Parathyroid adenoma (tissue), 2 donors: Measurements from ENCODE around the gene RPS6KA2.

Experiments used
- H2AFZ ChIP-seq: fragments of 300-600 bp; sonication (generic); one replicate; pipeline ENCODE4 v1.7.0; 2017; ENCODE audit warnings: antibody characterized with exemption, mild to moderate bottlenecking
- H3K27ac ChIP-seq: fragments of 300-600 bp; sonication (generic); one replicate; pipeline ENCODE4 v1.7.0; 2017
- H3K27me3 ChIP-seq: fragments of 300-600 bp; sonication (generic); one replicate; pipeline ENCODE4 v1.7.0; 2017; ENCODE audit warnings: low read length; ENCODE audit not compliant: control insufficient read depth, insufficient read depth
- H3K36me3 ChIP-seq: fragments of 300-600 bp; sonication (generic); one replicate; pipeline ENCODE4 v1.7.0; 2017; ENCODE audit warnings: low read length; ENCODE audit not compliant: control insufficient read depth, insufficient read depth
- H3K4me1 ChIP-seq: fragments of 300-600 bp; sonication (generic); one replicate; pipeline ENCODE4 v1.7.0; 2017; ENCODE audit warnings: control low read depth
- H3K4me2 ChIP-seq: fragments of 300-600 bp; sonication (generic); one replicate; pipeline ENCODE4 v1.7.0; 2017; ENCODE audit warnings: low read length
- H3K4me3 ChIP-seq: fragments of 300-600 bp; sonication (generic); one replicate; pipeline ENCODE4 v1.7.0; 2017; ENCODE audit warnings: low read depth, low read length
- H3K79me2 ChIP-seq: fragments of 300-600 bp; sonication (generic); one replicate; pipeline ENCODE4 v1.7.0; 2017; ENCODE audit warnings: control low read depth
- H3K9ac ChIP-seq: fragments of 300-600 bp; sonication (generic); one replicate; pipeline ENCODE4 v1.7.0; 2017; ENCODE audit warnings: mild to moderate bottlenecking
- H3K9me3 ChIP-seq: fragments of 300-600 bp; sonication (generic); one replicate; pipeline ENCODE4 v1.7.0; 2017; ENCODE audit warnings: low read length; ENCODE audit not compliant: control insufficient read depth
- TF ChIP-seq, protein P1 (sequence below): fragments of 300-600 bp; sonication (generic); IDR thresholded peaks from one replicate; pipeline ENCODE4 v1.7.0; 2017; ENCODE audit warnings: antibody characterized with exemption, mild to moderate bottlenecking
- donor health status: primary hyperparathyroidism.

Gene RPS6KA2

DNA sequence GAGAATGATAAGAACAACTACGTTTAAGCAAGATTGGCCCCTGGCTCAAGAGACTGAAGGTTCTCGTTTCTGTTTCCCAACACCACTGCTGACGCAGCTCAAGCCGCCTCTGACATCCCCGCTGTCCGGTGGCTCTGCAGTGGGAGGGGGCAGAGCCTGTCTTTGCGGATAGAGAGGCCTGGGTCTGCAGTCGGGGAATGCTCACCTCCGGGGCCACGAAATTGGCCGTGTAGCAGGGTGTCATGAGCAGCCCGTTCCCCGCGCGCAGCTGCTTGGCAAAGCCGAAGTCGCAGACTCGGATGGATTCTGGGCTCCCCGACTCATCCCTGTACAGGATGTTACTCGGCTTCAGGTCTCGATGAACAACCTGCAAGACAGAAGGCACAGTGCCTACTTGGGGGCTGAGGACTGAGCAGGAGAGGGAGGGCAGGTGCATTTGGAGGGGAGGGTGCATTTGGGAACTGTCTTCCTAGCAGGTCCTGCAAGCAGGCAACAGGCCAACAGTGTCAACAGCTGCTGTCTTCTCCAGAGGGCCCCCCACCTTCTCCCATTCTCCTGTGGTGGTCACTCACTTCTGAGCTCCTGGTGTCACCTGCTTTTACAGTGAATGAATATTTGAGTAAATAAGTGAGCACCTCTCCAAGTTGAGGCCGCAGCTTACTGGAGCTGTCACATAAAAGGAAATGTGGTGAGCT, 203.9 kb downstream of the RPS6KA2 start:
- H3K9ac ChIP-seq = no peak overlapping the region
- no peaks in the 10 kb centered on the region for H3K4me1 ChIP-seq
- H2AFZ ChIP-seq = no peak overlapping the region
- no peaks in the 10 kb centered on the region for H3K9me3 ChIP-seq
- no peaks in the 10 kb centered on the region for H3K36me3 ChIP-seq
- no peaks in the 10 kb centered on the region for H3K27me3 ChIP-seq
- H3K27ac ChIP-seq = no peak overlapping the region
- no peak overlapping the region for H3K4me3 ChIP-seq
- TF ChIP-seq, protein P1, sequence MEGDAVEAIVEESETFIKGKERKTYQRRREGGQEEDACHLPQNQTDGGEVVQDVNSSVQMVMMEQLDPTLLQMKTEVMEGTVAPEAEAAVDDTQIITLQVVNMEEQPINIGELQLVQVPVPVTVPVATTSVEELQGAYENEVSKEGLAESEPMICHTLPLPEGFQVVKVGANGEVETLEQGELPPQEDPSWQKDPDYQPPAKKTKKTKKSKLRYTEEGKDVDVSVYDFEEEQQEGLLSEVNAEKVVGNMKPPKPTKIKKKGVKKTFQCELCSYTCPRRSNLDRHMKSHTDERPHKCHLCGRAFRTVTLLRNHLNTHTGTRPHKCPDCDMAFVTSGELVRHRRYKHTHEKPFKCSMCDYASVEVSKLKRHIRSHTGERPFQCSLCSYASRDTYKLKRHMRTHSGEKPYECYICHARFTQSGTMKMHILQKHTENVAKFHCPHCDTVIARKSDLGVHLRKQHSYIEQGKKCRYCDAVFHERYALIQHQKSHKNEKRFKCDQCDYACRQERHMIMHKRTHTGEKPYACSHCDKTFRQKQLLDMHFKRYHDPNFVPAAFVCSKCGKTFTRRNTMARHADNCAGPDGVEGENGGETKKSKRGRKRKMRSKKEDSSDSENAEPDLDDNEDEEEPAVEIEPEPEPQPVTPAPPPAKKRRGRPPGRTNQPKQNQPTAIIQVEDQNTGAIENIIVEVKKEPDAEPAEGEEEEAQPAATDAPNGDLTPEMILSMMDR = no peak
- no peak overlapping the region for H3K4me2 ChIP-seq
- H3K79me2 ChIP-seq = peaks cover 4% of the 10 kb centered on the region

DNA sequence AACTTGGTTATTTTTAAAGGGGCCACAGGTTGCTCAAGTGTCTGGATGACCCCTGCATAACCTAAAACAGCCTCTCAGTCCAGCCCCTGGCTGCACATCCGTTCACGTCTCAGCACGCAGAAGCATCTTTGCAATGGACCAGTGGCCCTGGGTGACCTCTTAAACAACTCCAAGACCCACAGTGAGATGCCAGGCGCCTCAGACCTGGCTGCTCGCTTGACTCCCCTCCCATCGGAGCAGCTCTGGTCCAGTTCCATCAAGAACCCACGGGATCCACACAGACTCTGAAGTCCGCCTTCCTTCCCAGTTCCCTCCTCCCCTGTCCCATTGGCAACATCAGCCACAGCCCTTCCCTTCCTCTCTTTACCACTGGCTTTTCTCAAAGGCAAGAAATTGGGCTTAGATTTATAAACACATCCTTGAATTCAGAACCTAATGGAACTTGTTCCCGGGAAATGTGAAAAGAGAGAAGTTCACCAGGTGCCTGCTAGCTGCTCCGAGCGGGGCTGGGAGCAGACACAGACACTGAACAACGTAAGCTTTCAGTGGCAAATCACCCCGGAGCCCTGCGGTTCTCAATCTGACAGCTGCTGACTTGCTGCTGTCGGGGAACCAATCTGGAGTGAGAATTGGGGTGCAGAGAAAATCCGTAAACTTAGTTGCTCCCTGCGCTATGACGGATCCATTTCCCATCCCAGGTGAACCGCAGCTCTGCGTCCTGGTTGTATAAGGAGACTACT, 204.7 kb downstream of the RPS6KA2 start:
- H3K36me3 ChIP-seq = no peaks in the 10 kb centered on the region
- no peak overlapping the region for H2AFZ ChIP-seq
- H3K27ac ChIP-seq = no peak overlapping the region
- H3K4me2 ChIP-seq = no peak overlapping the region
- no peaks in the 10 kb centered on the region for H3K9me3 ChIP-seq
- H3K9ac ChIP-seq = no peak overlapping the region
- no peak overlapping the region for H3K4me3 ChIP-seq
- peaks cover 4% of the 10 kb centered on the region for H3K79me2 ChIP-seq
- H3K27me3 ChIP-seq = no peaks in the 10 kb centered on the region
- H3K4me1 ChIP-seq = no peaks in the 10 kb centered on the region
- TF ChIP-seq, protein P1 = no peak

DNA sequence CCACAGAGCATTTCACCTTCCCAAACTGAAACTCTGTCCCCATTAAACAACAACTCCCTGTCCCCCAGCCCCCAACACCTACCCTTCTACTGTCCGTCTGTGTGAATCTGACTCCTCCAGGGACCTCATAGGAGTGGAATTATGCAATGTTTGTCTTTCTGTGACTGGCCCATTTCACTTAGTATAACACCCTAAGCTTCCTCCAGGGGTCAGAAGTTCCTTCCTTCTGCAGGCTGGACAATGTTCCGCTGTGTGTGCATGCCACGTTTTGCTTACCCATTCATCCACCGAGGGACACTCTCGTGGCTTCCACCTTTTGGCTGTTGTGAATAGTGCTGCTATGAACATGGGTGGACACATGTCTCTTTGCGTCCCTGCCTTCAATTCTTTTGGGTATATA, 206.7 kb downstream of the RPS6KA2 start:
- no peak overlapping the region for H3K4me3 ChIP-seq
- no peaks in the 10 kb centered on the region for H3K9me3 ChIP-seq
- TF ChIP-seq, protein P1 = no peak
- H3K4me2 ChIP-seq = no peak overlapping the region
- peaks cover 4% of the 10 kb centered on the region for H3K79me2 ChIP-seq
- no peaks in the 10 kb centered on the region for H3K4me1 ChIP-seq
- H3K27ac ChIP-seq = no peak overlapping the region
- no peak overlapping the region for H3K9ac ChIP-seq
- H3K36me3 ChIP-seq = no peaks in the 10 kb centered on the region
- H3K27me3 ChIP-seq = no peaks in the 10 kb centered on the region
- no peak overlapping the region for H2AFZ ChIP-seq

DNA sequence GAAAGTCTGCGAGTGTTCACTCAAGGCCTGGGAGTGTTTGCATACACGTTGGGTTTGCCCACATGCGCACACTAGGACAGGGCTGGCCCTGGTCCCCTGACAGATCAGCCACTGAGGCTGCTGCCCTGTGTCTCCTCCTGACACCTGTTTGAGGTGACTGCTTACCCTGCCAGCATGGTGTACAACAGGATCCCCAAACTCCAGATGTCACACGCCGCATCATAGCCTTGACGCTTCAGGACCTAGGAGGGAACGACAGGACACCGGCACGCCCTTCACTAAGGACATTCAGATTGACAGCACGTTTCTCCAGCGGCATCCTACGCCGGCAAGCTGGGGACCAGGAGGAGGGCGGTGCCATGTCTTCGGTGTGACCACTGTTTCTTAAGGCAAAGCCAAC, 207.3 kb downstream of the RPS6KA2 start:
- H3K4me3 ChIP-seq = no peak overlapping the region
- H3K4me2 ChIP-seq = no peak overlapping the region
- H3K4me1 ChIP-seq = no peaks in the 10 kb centered on the region
- no peaks in the 10 kb centered on the region for H3K27me3 ChIP-seq
- no peak overlapping the region for H3K27ac ChIP-seq
- no peak overlapping the region for H3K9ac ChIP-seq
- H3K9me3 ChIP-seq = no peaks in the 10 kb centered on the region
- TF ChIP-seq, protein P1 = no peak
- H3K36me3 ChIP-seq = no peaks in the 10 kb centered on the region
- no peak overlapping the region for H2AFZ ChIP-seq
- H3K79me2 ChIP-seq = peaks cover 4% of the 10 kb centered on the region
